Activated CD4-positive, alpha-beta T cell treated with anti-CD3 and anti-CD28 coated beads, Interleukin-2, Interleukin-6, amounts not matched to agents 100 ng/mL and 50 ng/mL, durations not matched to agents 16 hours and 8 hours (primary cell): Measurements from ENCODE around the gene BCLAF1.
A peak's percentile ranks its signal among the peaks of the same experiment; 100 is the strongest.

ENCODE experiments used
- DNase-seq: peaks from one replicate; pipeline ENCODE4 v3.0.0-alpha.2; 2020

BCLAF1 gene, protein sequence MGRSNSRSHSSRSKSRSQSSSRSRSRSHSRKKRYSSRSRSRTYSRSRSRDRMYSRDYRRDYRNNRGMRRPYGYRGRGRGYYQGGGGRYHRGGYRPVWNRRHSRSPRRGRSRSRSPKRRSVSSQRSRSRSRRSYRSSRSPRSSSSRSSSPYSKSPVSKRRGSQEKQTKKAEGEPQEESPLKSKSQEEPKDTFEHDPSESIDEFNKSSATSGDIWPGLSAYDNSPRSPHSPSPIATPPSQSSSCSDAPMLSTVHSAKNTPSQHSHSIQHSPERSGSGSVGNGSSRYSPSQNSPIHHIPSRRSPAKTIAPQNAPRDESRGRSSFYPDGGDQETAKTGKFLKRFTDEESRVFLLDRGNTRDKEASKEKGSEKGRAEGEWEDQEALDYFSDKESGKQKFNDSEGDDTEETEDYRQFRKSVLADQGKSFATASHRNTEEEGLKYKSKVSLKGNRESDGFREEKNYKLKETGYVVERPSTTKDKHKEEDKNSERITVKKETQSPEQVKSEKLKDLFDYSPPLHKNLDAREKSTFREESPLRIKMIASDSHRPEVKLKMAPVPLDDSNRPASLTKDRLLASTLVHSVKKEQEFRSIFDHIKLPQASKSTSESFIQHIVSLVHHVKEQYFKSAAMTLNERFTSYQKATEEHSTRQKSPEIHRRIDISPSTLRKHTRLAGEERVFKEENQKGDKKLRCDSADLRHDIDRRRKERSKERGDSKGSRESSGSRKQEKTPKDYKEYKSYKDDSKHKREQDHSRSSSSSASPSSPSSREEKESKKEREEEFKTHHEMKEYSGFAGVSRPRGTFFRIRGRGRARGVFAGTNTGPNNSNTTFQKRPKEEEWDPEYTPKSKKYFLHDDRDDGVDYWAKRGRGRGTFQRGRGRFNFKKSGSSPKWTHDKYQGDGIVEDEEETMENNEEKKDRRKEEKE

DNA sequence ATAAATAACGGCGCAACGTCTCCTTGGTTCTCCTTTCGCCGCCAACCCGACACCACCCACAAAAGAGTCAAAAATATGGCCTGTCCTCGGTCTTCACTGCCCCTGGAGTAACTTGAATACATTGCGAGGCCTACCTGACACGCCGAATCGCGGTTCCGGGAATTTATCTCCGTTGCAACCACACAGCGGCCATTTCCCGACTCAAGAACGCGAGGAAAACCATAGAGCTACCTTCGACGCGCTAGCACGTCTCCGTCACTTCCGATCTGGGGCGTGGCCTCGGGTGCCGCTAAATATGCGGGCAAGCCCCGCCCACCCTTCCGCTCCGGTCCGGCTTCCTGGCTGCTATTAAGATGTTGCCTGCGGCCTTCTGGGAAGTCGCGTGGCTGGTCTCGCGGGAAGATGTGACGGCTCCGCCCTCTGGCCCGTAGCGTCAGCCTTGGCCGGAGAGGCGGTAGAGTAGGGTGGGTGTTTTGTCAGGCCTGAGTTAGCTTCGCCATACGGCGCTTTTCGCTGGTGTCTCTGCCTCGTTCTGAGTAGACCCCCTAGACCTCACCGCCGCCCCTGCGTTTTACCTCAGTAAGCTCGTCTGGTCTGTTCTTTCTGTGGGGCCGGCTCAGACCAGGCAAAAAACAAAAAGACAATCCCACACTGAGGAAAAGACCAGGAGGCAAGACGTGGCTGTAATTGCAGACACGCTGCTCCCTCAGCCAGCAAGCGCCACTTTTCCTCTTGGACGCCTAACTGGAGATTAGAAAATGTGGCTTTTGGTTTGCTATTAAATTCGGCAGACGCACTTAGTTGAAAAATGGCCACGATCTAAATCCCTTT, at the start of gene BCLAF1:
Gene BCLAF1 (minus strand): TSS at position 268 of the 831 bp plus-strand sequence. CDS start 9,980 bp downstream, outside the sequence.
- peak; percentile 99 for DNase-seq

- DNase-seq: no peak
These were observed 48.8 kb upstream of the BCLAF1 start for GRCh38 chr6:136338486-136338885.

DNA sequence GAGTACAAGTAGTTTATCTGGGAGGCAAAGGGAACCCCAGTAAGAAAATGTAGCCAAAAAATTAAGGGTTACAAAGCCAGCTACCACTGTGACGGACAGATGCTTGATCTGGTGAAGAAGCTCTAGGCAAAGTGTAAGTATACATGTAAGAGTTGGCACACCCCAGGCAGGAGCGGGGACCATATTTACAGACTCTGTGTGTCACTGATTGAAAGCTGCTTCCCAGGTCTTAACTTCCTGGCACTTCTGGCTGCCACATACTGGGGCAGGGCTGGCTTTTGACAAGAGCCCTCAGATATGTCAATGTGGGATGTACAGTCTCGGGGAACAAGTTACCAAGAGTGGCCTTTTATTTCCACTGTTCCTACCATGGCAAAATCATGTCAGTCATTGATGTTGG, 48.0 kb upstream of the BCLAF1 start:
- no peak for DNase-seq

- no peak for DNase-seq
These were observed 47.5 kb upstream of the BCLAF1 start for GRCh38 chr6:136337121-136337520.

DNA sequence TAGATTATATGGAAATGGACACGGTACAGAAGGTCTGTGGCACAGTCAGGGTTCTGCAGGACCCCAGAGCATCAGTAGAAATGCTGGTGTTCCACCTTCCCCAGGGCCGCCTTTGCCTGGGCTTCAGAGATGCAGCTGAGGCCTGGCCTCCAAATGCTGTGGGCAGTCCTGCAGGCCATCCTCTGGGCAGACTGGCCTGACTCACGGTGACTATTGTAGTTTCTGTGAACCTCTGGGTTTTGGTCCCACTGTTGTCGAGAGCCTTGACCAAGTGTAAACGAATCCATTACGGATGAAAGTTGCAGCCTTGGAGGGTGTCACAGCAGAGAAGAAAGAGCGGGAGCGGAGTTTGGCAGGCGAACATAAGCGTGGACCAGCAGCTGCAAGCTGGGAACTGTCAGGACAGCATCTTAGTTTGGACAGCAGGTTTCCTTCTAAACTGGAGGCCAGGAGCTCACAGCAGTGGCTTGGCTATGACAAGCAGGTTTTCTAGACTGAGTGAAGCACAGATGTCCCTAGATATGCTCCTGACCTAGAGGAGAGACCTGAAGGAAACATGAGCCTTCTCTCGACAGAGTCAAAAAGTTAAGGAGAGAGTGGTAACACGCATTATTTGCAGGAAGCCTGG, 46.2 kb upstream of the BCLAF1 start:
- no peak for DNase-seq

- DNase-seq: no peak
These were observed 45.2 kb upstream of the BCLAF1 start for GRCh38 chr6:136334853-136335252.

DNA sequence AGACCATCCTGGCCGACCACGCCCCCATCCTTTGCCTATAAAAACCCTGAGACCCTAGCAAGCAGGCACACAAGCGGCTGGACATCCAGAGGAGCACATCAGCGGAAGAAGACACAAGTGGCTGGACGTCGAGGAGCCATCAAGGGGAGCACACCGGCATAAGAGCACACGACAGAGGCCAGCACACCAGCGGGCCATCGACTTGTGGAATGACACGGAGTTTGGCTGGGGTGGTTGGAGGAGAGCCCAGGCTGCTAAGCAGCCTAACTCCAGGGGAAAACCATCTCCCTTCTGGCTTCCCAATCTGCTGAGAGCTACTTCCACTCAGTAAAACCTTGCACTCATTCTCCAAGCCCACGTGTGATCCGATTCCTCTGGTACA, 44.8 kb upstream of the BCLAF1 start:
- DNase-seq: no peak

GRCh38 chr6:136333824-136334464, 44.3 kb upstream of the BCLAF1 start:
- DNase-seq: no peak

DNA sequence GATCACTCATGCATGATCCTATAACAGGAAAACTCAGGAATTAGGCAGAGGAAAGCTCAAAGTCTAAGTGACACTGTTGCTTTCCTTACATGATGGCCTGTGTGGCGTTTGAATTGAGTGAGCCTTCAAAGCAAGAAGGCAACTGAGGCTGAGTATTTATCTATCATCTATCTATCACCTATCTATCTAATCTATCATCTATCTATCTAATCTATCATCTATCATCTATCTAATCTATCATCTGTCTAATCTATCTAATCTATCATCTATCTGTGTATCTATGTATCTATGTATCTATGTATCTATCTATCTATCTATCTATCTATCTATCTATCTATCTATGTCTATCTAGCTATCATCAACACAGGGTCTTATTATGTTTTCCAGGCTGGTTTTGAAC, 41.8 kb upstream of the BCLAF1 start:
- DNase-seq: no peak

DNA sequence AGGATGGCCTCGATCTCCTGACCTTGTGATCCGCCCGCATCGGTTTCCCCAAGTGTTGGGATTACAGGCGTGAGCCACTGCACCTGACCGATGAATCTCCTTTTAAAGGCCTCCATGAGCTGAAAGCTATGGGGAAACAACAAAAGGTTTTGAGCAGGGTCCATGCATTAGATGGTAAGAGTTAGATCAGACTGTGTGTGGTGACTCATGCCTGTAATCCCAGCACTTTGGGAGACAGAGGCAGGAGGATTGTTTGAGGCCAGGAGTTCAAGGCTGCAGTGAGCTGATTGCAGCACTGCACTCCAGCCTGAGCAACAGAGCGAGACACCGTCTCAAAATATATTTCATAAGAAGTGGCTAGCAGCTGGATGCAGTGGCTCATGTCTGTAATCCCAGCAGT, 41.0 kb upstream of the BCLAF1 start:
- DNase-seq: no peak

- no peak for DNase-seq
These were observed 36.5 kb upstream of the BCLAF1 start for GRCh38 chr6:136326038-136326553.

DNA sequence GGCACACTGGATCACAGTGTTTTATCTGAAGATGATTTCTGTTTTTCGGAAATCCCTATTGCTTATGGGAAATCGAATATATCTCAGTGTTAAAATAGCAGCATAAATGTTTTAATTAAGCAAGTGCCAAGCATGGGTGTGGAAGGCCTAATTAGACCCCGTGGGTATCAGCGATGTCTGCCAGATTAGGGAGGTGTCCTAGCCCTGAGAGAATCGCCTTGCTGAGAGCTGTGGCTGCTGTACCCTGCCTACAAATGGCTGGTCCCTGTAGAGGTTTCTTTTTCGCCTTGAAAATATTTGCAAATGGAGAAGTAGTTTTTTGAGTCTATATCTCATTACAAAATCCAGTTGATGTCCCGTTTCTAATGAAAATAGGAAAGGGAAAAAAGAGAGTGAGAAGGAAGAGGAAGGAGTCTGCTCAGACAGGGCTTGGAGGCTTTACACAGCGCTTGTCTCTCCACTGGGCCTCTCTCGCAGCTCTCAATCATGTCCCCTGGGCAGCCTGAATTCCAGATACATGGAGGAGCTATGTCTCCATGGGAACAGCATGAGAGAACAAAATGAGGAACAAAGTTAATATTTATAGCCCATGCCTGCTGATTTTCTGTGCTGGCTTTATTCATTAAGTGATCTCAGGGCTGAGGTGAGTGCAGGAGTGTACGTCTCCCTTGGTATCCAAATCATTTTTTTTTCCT, 35.2 kb upstream of the BCLAF1 start:
- no peak for DNase-seq

DNA sequence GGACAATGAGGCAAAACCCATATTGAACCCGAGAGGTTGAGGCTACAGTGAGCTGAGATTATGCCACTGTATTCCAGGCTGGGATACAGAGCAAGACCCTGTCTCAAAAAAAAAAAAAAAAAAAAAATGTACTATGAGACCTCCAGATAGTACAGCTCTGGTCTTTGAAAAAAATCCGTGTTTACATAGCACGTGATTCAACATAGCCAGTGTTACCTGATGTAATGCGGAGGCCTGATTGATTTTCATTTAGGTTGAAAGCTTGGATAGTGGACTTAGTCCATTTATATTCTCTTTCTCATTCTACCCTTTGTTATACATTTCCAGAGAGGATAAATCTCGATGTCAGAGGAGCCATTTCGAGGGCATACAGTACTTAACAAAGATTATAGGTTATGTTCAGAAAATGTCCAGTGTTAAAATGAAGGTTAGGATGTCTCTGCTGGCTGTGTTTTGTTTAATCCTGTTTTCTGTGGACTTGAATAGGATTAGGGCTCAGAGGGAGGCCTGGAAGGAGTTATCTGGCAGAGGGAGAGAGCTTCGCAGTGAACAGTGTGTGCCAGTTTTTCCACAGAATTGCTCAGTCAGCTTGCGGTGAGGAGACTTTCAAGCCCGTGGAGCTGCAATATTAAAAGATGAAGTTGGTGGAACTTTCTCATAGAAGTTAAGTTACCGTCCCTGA, 33.9 kb upstream of the BCLAF1 start:
- no peak for DNase-seq

GRCh38 chr6:136319732-136320131, 30.1 kb upstream of the BCLAF1 start:
- no peak for DNase-seq

GRCh38 chr6:136318676-136319075, 29.0 kb upstream of the BCLAF1 start:
- DNase-seq: no peak

- no peak for DNase-seq
These were observed 28.3 kb upstream of the BCLAF1 start for GRCh38 chr6:136317971-136318370.

DNA sequence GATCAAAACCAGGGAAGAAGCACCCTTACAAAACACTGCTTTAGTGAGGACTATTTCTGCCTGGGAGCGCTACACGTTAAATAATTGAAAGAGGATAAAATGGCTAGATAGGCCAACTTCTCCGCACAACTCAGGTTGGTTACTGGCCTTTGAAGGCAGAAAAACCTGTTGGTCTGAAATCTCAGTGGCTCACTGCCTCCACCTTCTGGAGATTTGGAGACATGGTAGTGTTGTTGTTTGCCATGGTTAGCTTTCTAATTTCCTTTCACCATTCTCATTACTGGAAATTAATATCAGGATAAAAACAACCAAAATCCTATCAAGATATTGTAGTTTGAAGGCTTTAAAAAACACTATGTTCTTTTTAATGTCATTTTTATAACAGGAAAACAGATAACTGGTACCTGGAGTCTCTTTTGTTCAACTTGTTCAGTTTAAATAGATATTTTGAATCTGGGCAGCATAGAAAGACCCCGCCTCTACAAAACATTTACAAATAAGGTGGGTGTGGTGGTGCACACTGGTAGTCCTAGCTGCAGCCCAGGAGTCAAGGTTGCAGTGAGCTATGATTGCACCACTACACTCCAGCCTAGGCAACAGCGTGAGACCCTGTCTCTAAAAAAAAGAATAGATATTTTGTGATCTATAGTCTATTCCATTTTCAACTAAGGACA, 27.5 kb upstream of the BCLAF1 start:
- peak; percentile 69 for DNase-seq

- no peak for DNase-seq
These were observed 25.9 kb upstream of the BCLAF1 start for GRCh38 chr6:136315594-136315993.

- no peak for DNase-seq
These were observed 23.3 kb upstream of the BCLAF1 start for GRCh38 chr6:136312975-136313374.
